Activated naive CD4-positive, alpha-beta T cell treated with anti-CD3 and anti-CD28 coated beads, Interleukin-2, amount 50 U/mL, for 72 hours (primary cell): ENCODE results near the gene PDE4D. TPM values are rescaled to one million over a fixed set of nuclear protein-coding genes. Genes with fewer than 3 reads are reported as not detected.
"Not testable (repeated sequence)": the region's sequence is repeated elsewhere in the genome, so short reads cannot be mapped to it uniquely, and the experiment has no call there.

Source experiments
- ATAC-seq, 2 donors: fragments of 150-1000 bp; cut with Tn5 transposase; 2 replicates each; pipeline ENCODE4 v1.10.0; 2021; ENCODE audit warnings: mild to moderate bottlenecking in 2 of 2, moderate library complexity in 2 of 2
- DNase-seq, 2 donors: peaks; one replicate each; pipeline ENCODE4 v3.0.0; 2021 to 2022; ENCODE audit warnings: low spot score in 2 of 2
- H3K27ac Mint-ChIP-seq, 2 donors: one replicate each; pipeline ENCODE4 v1.8.0; 2022; ENCODE audit warnings: mild to moderate bottlenecking in 2 of 2, mixed read lengths in 2 of 2
- H3K36me3 Mint-ChIP-seq, 2 donors: one replicate each; pipeline ENCODE4 v1.8.0; 2022; ENCODE audit warnings: mixed read lengths in 2 of 2
- H3K9me3 Mint-ChIP-seq, 2 donors: one replicate each; pipeline ENCODE4 v1.8.0; 2022; ENCODE audit warnings: mixed read lengths in 2 of 2
- total RNA-seq, 2 donors: library from RNA; stranded (reverse); gene quantifications; one replicate each; pipeline ENCODE4 v1.2.3, GENCODE V29; 2022

Gene PDE4D
- total RNA-seq, 2 donors from 2014 or later, result 31.1 to 86.7 TPM

DNA sequence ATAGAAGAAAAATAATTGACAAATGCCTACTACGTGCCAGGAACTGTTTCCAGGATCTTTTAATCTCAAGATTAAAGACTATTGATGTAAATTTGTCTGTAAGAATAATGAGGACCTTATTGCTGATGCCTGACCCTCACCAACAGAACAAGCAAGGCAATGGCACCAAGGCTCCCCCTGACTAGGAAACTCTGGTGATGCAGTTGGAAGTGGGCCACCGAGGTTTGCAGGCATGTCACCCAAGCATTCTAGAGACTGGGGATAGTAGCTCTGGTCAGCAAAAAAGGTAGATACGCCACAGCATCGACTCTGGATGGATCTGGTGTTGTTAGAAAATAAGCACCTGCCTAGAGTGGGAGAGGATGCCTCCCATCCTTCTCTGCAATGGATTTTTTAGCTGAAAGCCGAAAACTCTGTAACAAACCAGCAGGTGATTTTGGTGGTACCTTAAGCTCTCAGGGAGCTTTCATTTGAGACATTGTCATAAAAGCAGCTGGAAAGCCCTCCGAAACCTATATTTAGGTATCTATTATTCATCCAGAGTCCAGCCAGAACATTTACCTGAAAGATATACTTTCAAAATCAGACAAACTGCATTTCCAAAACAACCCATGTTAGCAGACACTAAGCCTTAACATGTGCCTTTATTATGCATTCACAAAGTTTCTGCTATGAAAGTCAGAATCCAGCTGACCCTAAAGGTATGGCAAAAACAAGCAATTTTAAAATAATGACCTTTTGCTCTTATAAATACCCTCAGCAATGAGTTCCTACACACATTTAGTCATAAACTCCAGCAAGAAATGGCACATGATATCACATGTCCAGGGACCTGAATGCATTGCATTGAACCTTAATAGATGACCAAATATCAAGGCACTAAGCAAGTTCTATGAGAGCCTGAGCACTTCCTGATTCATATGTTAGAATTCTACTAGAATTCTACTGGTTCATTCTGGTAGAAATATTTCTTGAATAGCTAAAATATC lies 308.4 kb downstream of the PDE4D start:
- Mint-ChIP-seq H3K36me3 (no peaks in the 10 kb centered on the region), H3K9me3 (no peaks in the 10 kb centered on the region), H3K27ac (no peak overlapping the region)
- ATAC-seq, result no peak
- DNase-seq, result no peak

DNA sequence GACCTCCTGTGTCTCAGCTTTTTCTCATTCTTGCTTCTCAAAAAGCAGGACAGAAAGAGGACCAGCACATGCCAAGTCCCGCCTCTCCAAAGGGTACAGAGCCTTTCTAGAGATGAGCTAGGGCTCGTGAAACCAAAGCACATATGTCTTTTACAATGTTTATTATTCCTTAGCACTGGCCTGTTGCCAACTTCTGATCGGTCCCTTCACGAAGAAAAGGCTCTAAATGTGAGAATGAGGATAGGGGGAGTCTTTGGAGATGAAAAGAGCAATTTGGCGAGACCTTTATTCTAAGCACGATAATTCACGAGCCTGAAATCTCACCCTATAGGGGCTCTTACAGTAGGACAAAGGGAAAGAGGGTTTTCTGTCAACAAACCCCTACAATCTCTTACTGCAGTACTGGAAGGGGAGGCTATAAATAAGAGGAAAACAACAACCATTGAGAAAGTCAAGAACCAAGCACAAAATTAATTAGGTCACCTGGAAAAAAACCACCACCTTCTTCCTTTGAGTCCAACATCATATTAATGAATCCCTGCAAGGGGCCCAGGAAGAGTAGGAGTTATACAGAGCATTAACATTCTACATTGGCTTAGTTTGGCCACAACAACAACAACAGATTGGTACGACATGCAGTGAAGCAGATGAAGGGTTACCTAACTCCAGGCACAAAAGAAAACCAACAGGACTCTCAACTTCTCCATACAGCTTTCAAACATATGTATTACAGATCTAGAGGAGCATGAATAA lies 309.5 kb downstream of the PDE4D start:
- DNase-seq (no peak), ATAC-seq (no peak)
- Mint-ChIP-seq H3K27ac (no peak overlapping the region), H3K36me3 (no peaks in the 10 kb centered on the region), H3K9me3 (no peaks in the 10 kb centered on the region)

DNA sequence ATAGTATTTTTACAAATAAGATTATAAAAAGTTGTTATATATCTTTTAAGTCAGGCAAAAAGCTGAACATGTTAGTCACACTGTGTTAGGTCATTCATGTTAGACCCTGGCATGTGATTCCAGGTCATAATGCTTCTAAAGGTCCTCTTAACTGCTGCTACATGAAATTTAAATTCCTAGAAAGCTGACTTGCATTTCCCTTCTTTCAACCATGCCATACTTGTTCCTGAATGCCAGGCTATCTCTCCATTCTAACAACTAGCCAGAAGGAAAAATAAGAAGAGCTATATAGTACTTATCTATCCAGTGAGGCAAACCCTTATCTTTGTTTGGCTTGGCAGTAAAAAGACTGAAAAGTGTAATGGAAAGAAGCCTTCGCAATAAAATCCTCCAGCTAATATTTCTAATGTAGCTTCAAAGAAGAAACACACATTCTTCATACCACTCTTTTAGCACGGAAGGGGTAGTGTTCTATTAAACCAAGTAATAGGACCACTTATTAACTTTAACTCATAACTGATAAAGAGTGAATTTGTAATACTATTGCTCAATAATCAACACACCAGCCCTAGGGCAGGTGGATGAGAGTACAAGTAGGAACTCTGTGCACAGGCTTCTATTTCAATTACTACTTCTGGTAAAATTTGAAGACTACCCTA lies 310.2 kb downstream of the PDE4D start:
- no peak for DNase-seq
- Mint-ChIP-seq H3K9me3 (no peaks in the 10 kb centered on the region), H3K36me3 (no peaks in the 10 kb centered on the region), H3K27ac (no peak overlapping the region)
- no peak for ATAC-seq

DNA sequence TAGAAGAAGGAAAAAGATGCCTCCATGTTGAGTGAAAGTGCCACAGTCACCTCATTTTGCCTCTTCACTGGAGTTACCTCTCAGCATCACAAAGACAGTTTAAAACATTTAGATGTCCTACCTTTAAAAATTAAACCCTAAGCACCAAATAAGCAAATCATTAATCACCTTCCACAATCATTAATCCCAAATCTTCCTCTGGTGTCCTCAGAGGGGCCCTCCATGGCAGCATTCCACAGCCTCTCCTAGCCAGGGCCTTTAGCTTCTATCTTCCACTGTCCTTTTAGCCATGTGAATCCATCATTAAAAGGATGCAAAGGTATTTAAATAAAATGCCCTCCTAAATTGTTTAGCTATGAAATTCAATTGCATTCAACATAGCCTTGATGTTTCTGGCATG lies 310.8 kb downstream of the PDE4D start:
- Mint-ChIP-seq H3K27ac (no peak overlapping the region), H3K9me3 (no peaks in the 10 kb centered on the region), H3K36me3 (no peaks in the 10 kb centered on the region)
- no peak for DNase-seq
- ATAC-seq, result no peak

DNA sequence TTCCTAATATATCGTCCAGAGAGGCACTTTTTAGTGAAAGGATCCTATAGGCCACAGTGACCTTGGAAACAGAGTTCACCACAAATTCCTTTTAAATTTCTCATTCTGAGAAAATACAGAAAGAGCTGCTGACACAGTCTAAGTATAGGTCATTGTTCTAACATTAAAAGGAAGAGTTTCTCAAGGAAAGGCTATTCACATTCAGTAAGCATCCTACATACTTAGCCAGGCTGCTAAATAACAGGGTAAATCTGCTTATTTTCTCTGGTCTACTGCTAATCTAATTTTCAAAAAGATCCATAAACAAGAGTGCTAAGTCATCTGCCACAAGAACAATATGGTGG lies 313.7 kb downstream of the PDE4D start:
- H3K36me3 Mint-ChIP-seq, result no peaks in the 10 kb centered on the region
- DNase-seq (no peak), ATAC-seq (no peak)
- H3K27ac Mint-ChIP-seq, result no peak overlapping the region
- no peaks in the 10 kb centered on the region for H3K9me3 Mint-ChIP-seq

DNA sequence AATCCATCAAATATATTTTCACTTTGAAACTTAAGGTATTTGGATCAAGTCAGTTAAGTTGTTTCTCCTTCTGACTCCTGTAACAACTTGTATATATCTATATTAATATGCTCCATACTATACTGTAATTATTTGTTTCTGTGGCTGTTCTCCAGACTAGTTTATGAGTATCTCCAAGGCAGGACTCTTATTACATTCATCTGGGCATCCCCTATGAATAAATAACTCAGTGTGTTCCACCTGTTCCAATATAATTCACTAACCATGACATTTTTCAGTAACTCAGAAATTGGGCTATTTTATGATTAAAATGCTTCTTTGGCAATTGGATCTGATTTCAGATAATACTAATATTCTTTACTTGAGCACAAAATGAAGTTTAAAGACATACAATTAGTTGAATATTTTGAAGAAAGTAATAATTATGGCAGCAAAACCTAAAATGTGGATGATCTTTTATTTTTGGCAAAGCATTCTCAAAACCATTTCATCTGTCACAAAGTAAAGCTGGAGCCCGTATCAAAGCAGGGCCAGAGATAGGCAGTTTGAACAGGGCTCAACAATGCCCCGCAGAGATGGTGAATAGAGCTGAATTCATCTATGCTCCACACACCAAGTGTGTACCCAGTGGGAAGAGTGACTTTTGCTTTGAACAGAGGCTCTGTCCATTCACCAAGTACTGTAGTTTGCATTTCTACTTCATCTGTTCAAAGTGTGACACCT lies 314.3 kb downstream of the PDE4D start:
- Mint-ChIP-seq H3K9me3 (no peaks in the 10 kb centered on the region), H3K36me3 (no peaks in the 10 kb centered on the region), H3K27ac (no peak overlapping the region)
- no peak for ATAC-seq
- no peak for DNase-seq

DNA sequence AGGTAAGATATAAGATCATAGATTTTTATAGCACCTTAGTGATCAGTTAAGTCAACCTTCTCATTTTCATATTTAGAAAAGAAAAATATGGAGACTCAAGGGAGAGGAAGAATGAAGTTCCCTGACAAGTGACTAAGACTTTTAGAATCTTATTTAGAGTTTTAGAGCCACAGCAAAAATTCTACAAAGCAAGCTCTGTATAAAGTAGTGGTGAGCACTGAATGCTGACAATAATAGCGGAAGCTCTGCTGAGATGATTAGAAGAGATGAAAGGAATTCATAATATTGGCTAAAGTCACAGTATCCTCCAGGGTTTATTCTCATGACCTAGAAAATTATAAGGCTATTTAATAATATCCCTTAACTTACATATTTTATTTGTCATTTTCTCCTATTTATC lies 316.0 kb downstream of the PDE4D start:
- no peaks in the 10 kb centered on the region for H3K36me3 Mint-ChIP-seq
- no peak overlapping the region for H3K27ac Mint-ChIP-seq
- no peak for DNase-seq
- H3K9me3 Mint-ChIP-seq, result no peaks in the 10 kb centered on the region
- ATAC-seq, result no peak

DNA sequence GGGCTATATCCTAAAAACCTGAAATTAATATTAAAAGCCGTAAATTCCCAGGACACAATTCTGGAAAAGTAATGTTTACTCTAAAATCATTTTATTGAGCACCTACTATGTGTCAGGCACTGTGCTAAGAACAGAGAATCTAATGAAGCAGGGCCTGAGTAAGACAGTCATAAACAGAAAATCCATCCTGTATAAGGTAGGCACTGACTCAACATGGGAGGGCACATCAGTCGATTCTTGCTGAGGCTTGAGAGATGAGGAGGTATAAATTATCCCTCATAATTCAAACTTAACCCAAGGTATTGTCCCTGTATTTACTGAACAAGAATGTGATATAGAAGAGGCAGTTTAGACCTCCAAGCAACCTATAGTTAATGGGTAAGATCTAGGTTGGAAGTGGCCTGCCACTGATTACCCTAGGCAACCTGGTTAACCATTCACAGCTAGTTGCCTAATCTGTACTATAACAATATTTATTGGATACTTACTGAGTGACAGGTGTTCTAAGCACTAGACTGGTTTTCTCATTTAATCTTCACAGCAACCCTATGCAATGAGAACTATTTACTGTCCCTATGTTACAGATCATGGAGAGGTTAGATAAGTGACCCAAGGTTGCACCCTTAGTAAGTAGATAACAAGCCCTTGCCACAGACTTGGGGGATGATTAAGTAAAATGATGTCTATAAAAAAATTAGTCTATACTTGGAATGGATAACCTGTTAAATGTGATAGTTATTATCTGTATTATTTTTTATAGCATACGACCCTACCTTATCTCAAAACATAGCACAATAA lies 317.7 kb downstream of the PDE4D start:
- DNase-seq (no peak), ATAC-seq (no peak)
- Mint-ChIP-seq H3K9me3 (no peaks in the 10 kb centered on the region), H3K27ac (no peak overlapping the region), H3K36me3 (no peaks in the 10 kb centered on the region)

DNA sequence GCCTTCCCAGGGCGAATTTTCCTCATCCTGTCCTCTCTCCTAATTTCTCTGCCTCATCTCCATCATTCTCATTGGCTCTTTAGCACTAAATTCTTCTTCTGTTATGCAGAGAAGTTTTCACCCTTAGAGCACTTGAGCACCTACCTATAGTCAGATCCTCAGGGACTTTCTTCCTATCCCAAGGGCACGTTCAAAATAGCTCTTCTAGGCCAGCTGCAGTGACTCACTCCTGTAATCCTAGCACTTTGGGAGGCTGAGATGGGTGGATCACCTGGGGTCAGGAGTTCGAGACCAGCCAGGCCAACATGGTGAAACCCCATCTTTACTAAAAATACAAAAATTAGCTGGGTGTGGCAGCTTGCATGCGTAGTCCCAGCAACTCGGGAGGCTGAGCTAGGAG lies 320.0 kb downstream of the PDE4D start:
- not testable (repeated sequence) for DNase-seq, H3K36me3 Mint-ChIP-seq, ATAC-seq

DNA sequence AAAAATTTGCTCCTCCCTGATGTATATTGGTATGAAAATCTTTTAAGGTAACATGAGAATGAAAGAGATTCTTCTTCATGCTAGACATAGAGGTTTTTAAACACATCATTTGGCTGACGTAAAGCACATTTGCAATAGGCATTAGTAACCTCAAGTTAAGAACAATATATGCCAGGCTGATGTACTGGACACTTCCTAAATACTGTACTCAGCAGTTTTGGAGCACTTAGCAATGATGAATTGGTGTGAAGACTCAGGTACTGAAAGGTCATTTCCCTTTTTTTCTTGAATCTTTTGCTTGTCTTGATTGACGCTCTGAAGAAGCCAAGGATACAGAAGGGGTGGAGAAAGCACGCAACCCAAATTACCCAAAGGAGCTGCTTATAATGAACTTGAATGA lies 322.5 kb downstream of the PDE4D start:
- DNase-seq, result no peak
- Mint-ChIP-seq H3K9me3 (no peaks in the 10 kb centered on the region), H3K27ac (no peak overlapping the region), H3K36me3 (no peaks in the 10 kb centered on the region)
- ATAC-seq, result no peak

More for the DNA sequence above, 320.0 kb downstream of the PDE4D start:
- H3K27ac Mint-ChIP-seq, H3K9me3 Mint-ChIP-seq: not testable (repeated sequence)

DNA sequence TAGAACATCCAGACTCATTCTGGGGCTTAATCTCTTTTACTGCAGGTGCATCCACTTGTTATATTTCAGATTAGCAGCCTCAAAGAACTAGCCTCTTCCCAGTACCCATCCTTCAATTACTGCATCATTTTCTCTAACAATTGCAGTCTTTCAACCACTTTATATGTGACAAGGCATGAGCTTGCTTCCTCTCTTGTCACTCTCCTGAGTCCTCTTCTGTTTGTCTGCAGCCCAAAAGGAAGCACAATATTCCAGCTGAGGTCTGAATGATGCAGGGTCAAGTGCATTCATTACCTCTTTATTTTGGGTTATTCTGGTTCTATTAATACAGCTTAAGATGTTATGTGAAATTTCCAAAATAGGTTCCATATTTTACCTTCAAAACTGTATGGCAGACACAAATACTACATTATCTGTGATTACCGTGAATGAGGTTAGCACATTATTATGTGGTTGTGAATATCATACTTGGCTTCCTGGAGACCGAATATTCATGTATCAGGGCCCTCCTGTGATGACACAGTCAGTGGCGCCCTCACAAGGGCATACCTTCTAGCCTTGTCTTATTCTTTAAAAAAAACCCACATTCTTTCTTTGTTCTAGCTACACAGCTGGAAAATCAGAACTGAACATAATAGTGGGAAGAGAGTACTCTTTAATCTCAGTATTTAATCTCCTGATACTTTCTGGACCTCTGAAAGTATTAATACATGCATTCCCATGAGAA lies 323.8 kb downstream of the PDE4D start:
- Mint-ChIP-seq H3K27ac (no peak overlapping the region), H3K9me3 (no peaks in the 10 kb centered on the region), H3K36me3 (no peaks in the 10 kb centered on the region)
- DNase-seq, result no peak
- ATAC-seq, result no peak

DNA sequence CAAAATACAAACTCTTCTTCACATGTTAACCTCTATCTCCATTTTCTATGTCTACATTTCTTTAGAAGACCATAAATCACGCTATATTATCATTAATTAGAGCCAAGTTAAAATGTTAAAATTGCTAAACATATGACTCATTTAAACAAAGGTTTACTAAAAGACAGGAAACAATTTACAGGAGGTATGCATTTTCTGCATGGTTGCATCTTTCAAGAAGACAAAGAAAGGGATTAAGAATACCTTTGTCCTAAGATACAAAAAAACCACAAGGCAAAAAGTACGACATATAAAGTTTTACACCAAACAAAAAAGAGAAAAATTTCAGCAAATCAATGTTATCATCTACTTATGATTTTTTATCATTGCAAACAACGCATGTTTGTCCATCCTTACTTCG lies 324.4 kb downstream of the PDE4D start:
- Mint-ChIP-seq H3K9me3 (no peaks in the 10 kb centered on the region), H3K36me3 (no peaks in the 10 kb centered on the region), H3K27ac (no peak overlapping the region)
- no peak for ATAC-seq
- no peak for DNase-seq

DNA sequence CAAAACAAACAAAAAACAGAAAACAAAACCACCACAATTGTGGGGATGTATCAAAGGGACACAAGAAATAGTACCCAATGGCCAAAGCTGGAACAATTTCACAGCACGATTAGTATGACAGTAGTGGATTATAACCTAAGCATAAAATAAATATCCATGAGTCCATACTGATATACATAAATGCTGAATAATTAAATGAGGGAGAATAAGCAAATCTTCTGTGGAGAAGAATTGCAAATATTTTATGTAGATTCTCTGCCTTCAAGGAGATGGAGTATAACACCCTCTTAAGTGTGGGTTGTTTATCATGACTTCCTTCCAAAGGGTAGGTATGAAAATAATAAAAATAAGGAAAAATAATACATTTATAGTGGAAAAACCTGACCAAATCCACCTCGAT lies 325.4 kb downstream of the PDE4D start:
- no peak for DNase-seq
- Mint-ChIP-seq H3K9me3 (no peaks in the 10 kb centered on the region), H3K36me3 (no peaks in the 10 kb centered on the region), H3K27ac (no peak overlapping the region)
- no peak for ATAC-seq

DNA sequence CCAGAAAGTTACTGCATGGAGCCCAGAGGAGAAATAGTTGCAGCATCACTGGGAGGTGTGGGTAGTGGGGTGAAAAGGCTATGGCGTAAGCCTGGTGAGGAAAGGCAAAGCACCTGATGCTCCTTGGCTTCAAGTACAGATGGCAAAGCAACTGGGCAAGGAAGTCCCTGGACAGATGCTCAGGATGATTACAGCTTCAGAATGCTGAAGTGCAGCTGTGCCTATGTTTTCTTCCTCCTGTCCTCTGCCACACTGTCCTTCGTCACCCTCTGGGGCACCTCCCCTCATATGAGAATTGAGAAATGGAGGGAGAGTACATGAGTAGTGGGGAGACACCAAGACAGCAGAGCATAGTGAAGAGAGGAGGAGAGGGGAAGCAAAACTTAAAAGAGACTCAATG lies 328.0 kb downstream of the PDE4D start:
- DNase-seq, result no peak
- H3K9me3 Mint-ChIP-seq, result no peaks in the 10 kb centered on the region
- ATAC-seq, result no peak
- H3K36me3 Mint-ChIP-seq, result no peaks in the 10 kb centered on the region
- no peak overlapping the region for H3K27ac Mint-ChIP-seq

DNA sequence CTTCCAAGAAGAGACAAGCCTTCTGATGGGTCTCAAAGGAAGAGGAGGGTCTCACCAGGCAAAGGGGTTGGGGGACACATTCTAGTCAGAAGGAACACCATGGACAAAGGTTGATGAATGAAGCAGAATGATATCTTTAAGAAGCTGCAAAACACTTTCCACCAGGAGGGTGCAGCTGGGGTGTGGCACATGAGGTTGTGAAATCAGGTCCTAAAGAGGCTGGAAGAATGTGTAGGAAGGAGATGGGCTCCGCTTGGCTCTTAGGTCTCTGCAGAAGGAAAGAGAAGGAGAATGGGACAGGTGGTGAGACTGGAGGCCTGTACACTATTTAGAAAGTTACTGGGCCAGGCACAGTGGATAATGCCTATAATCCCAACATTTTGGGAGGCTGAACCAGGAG lies 328.6 kb downstream of the PDE4D start:
- Mint-ChIP-seq H3K27ac (no peak overlapping the region), H3K36me3 (no peaks in the 10 kb centered on the region), H3K9me3 (no peaks in the 10 kb centered on the region)
- no peak for ATAC-seq
- no peak for DNase-seq
